Keratinocyte (primary cell): ENCODE data around the gene S100G.
"Not testable (repeated sequence)": the region's sequence is repeated elsewhere in the genome, so short reads cannot be mapped to it uniquely, and the experiment has no call there.

ENCODE experiments used
- CTCF ChIP-seq, 3 experiments: IDR thresholded peaks in 1 of 3; conservative IDR thresholded peaks in 1 of 3; optimal IDR thresholded peaks in 1 of 3; 2 replicates in 2 of 3; 3 replicates in 1 of 3; pipeline versions ENCODE3 to v1.5.1; 2011; ENCODE audit warnings: low read length in 3 of 3, mild to moderate bottlenecking in 3 of 3, moderate library complexity in 2 of 3, control low read depth in 1 of 3, inconsistent platforms in 1 of 3; ENCODE audit not compliant: insufficient read depth in 2 of 3; ENCODE audit errors: extremely low read depth in 1 of 3
- EZH2 ChIP-seq: IDR thresholded peaks from one replicate; pipeline ENCODE4 v1.6.1; 2012; ENCODE audit warnings: inconsistent platforms, mild to moderate bottlenecking, low read length, moderate library complexity

- not testable (repeated sequence) for TF ChIP-seq CTCF (optimal IDR thresholded peaks at IDR 0.05 in 1 of 3, IDR thresholded peaks at IDR 0.05 in 1 of 3, conservative IDR thresholded peaks at IDR 0.05 in 1 of 3; ENCODE audit: extremely low read depth in 1 of 3, insufficient read depth in 2 of 3, low read length in 3 of 3); EZH2
These were observed 46.7 kb upstream of the S100G start for GRCh38 chrX:16603235-16603634.
